Endothelial cell of umbilical vein (primary cell): Measurements from ENCODE around the gene MAML2. TPM values are rescaled to one million over a fixed set of nuclear protein-coding genes. Genes with fewer than 3 reads are reported as not detected.

Source experiments
- BruUV-seq: library from RNA; stranded (reverse); fragments of 400-500 nt; replicated peaks from 2 replicates; lab custom pipeline; 2021; lab: Mats Ljungman, UMichigan
- CTCF ChIA-PET: fragments of 300-600, 350-600 bp; sonication (Branson Sonifier 250); formaldehyde crosslinking; loops from one replicate; lab custom pipeline; 2021; ENCODE audit warnings: antibody characterized with exemption, inconsistent platforms; lab: Charles Lee
- POLR2A ChIA-PET: fragments of 300-600, 350-600 bp; sonication (Branson Sonifier 250); formaldehyde crosslinking; loops from one replicate; lab custom pipeline; 2021; ENCODE audit warnings: antibody characterized with exemption, inconsistent platforms; lab: Charles Lee
- DNase-seq: peaks from one replicate; pipeline ENCODE4 v3.0.0-alpha.2; 2011; ENCODE audit warnings: low read depth, low spot score
- FAIRE-seq: peaks from 2 replicates; lab custom pipeline; 2011; peaks lifted over from hg19 to GRCh38; lab: Jason Lieb, UNC
- H2AFZ ChIP-seq: 2 replicates; pipeline ENCODE4 v1.6.0; 2012; ENCODE audit warnings: low read depth, low read length, control low read depth, inconsistent platforms
- H3K27ac ChIP-seq: 2 replicates; pipeline ENCODE4 v1.5.1; 2011; ENCODE audit warnings: low read depth, mild to moderate bottlenecking, control low read depth, low read length, moderate library complexity; ENCODE audit not compliant: insufficient read depth
- H3K27me3 ChIP-seq, 2 experiments: 2 replicates each; pipeline versions ENCODE4 v1.6.0 to v1.6.1; 2011; ENCODE audit warnings: low read length in 2 of 2, mixed read lengths in 1 of 2; ENCODE audit not compliant: control insufficient read depth in 2 of 2, insufficient read depth in 2 of 2
- H3K36me3 ChIP-seq, 2 experiments: 2 replicates in 1 of 2; 3 replicates in 1 of 2; pipeline ENCODE4 v1.5.1; 2011; ENCODE audit warnings: low read length in 2 of 2, mild to moderate bottlenecking in 1 of 2, moderate library complexity in 1 of 2; ENCODE audit not compliant: control insufficient read depth in 2 of 2, insufficient read depth in 2 of 2; ENCODE audit errors: extremely low read depth in 1 of 2
- H3K4me1 ChIP-seq: 3 replicates; pipeline ENCODE4 v1.5.1; 2011; ENCODE audit warnings: mild to moderate bottlenecking, low read length; ENCODE audit not compliant: control insufficient read depth, insufficient read depth; ENCODE audit errors: extremely low read depth
- H3K4me2 ChIP-seq: 2 replicates; pipeline ENCODE4 v1.6.1; 2011; ENCODE audit warnings: low read length, control low read depth, mixed read lengths; ENCODE audit not compliant: insufficient read depth
- H3K4me3 ChIP-seq, 3 experiments: fragments of 200-600 bp in 1 of 3; sonication (generic), shearing (Covaris generic) in 1 of 3; replicated peaks in 1 of 3; 2 replicates each; pipeline ENCODE4 v1.5.1; 2011 to 2016; ENCODE audit warnings: control low read depth in 3 of 3, low read length in 3 of 3, mild to moderate bottlenecking in 2 of 3, inconsistent platforms in 1 of 3, low read depth in 1 of 3, moderate library complexity in 1 of 3; ENCODE audit not compliant: insufficient read depth in 1 of 3
- H3K79me2 ChIP-seq: 2 replicates; pipeline ENCODE4 v1.6.0; 2012; ENCODE audit warnings: low read length, inconsistent platforms; ENCODE audit not compliant: control insufficient read depth, insufficient read depth
- H3K9ac ChIP-seq: replicated peaks from 2 replicates; pipeline ENCODE3; 2011; ENCODE audit warnings: low read length, control low read depth; ENCODE audit not compliant: insufficient read depth; ENCODE audit errors: extremely low read depth
- H3K9me1 ChIP-seq: replicated peaks from 3 replicates; pipeline ENCODE4 v1.6.0; 2011; ENCODE audit warnings: mild to moderate bottlenecking, low read length; ENCODE audit not compliant: control insufficient read depth, insufficient read depth; ENCODE audit errors: extremely low read depth
- H3K9me3 ChIP-seq: replicated peaks from 2 replicates; pipeline ENCODE4 v1.5.1; 2012; ENCODE audit warnings: low read length, inconsistent platforms; ENCODE audit not compliant: control insufficient read depth, insufficient read depth
- H4K20me1 ChIP-seq: replicated peaks from 2 replicates; pipeline ENCODE3; 2011; ENCODE audit warnings: mild to moderate bottlenecking, low read length; ENCODE audit not compliant: control insufficient read depth, insufficient read depth; ENCODE audit errors: extremely low read depth
- FOS ChIP-seq: IDR thresholded peaks from 2 replicates; pipeline ENCODE4 v1.6.1; 2011; ENCODE audit warnings: mild to moderate bottlenecking, low read length, moderate library complexity, borderline replicate concordance; ENCODE audit not compliant: insufficient read depth
- GATA2 ChIP-seq: IDR thresholded peaks from 2 replicates; pipeline ENCODE4 v1.7.0; 2011; ENCODE audit warnings: low read depth, mild to moderate bottlenecking, moderate library complexity, mixed read lengths, low read length; ENCODE audit not compliant: insufficient read length, insufficient read depth
- MYC ChIP-seq: IDR thresholded peaks from one replicate; pipeline ENCODE4 v1.6.1; 2011; ENCODE audit warnings: mild to moderate bottlenecking, low read depth, low read length
- POLR2A ChIP-seq: IDR thresholded peaks from 2 replicates; pipeline ENCODE4 v1.6.1; 2012; ENCODE audit warnings: low read depth, mild to moderate bottlenecking, control low read depth, low read length
- POLR2AphosphoS5 ChIP-seq: IDR thresholded peaks from 2 replicates; pipeline ENCODE4 v1.6.1; 2012; ENCODE audit warnings: low read depth, mild to moderate bottlenecking, control low read depth, low read length, moderate library complexity; ENCODE audit not compliant: insufficient read depth
- dilution Hi-C: fragments of 300-500 bp; cut with MboI; formaldehyde crosslinking; loops from one replicate; pipeline ENCODE4 v1.15.0; 2019; ENCODE audit warnings: low sequenced_read_pairs; ENCODE audit not compliant: extremely low pct_ligation_motif_present
- intact Hi-C: fragments of 100-400 bp; cut with micrococcal nuclease; formaldehyde crosslinking; loops from one replicate; pipeline ENCODE4 v1.10.0; 2022
- polyA plus RNA-seq, 4 experiments: library from polyadenylated mRNA; depleted of rRNA in 3 of 4; stranded (reverse) in 3 of 4; unstranded in 1 of 4; fragments of >200 nt; gene quantifications; 2 replicates each; pipeline versions ENCODE4 v1.2.1 to v1.2.3, GENCODE V29; 2011 to 2012; ENCODE audit warnings: missing spikeins in 1 of 4
- total RNA-seq: library from RNA; stranded (reverse); gene quantifications from 2 replicates; pipeline ENCODE4 v1.2.3, GENCODE V29; 2021
- TF ChIP-seq, protein P1 (sequence below): IDR thresholded peaks from 2 replicates; pipeline ENCODE4 v1.6.1; 2011; ENCODE audit not compliant: insufficient read depth, insufficient read length
- TF ChIP-seq, protein P2 (sequence below), 2 donors: IDR thresholded peaks; 1 replicate in 1 of 2; 2 replicates in 1 of 2; pipeline ENCODE4 v1.5.1; 2011; ENCODE audit warnings: low read length in 2 of 2, mild to moderate bottlenecking in 2 of 2, moderate library complexity in 2 of 2, control low read depth in 1 of 2, inconsistent platforms in 1 of 2, low read depth in 1 of 2; ENCODE audit not compliant: insufficient read depth in 1 of 2; ENCODE audit errors: extremely low read depth in 1 of 2

Gene MAML2
- total and polyA plus RNA-seq, 2 donors (not counting 3 experiments of a cell fraction or from before 2014, with no cell fraction given): 12.4 to 16.8 TPM

DNA sequence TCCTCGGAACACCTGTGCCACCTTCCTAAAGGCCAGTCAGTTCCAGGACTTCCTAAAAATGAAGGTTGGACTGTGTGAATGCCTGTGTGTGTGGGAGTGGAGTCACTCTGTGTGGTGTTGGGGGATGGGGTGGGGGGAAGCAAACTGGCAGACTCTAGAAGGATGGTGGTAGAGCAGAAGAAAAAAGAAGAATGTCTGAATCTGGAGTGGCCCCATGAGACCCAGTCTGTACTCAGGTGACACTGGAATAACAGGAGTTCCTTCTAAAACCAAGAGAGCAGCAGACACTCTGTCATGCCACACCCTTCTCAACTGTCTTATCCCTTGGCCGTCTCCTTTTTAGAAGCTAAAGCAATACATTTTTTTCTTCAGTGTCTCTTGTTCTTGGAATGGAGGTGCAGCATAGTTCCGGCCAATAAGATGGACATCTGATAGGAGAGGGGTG lies 82.9 kb downstream of the MAML2 start:
- Histone ChIP-seq H3K4me3 (no peak overlapping the region), H3K4me1 (peaks cover 44% of the 10 kb centered on the region), H3K27me3 (no peaks in the 10 kb centered on the region), H3K9me3 (no peaks in the 10 kb centered on the region), H3K4me2 (no peak overlapping the region), H3K79me2 (peaks cover 2% of the 10 kb centered on the region), H3K27ac (no peak overlapping the region), H4K20me1 (no peaks in the 10 kb centered on the region), H3K9ac (no peak overlapping the region), H3K36me3 (no peaks in the 10 kb centered on the region), H3K9me1 (no peaks in the 10 kb centered on the region), H2AFZ (no peak overlapping the region)
- dilution Hi-C loops: no loop called here
- DNase-seq: no peak
- FAIRE-seq: no peak
- CTCF ChIA-PET: interaction anchor here (1.7 kb wide), 1 partner anchor 83 kb away, joined by 6 read pairs; the partner anchor contains the start of gene MAML2
- POLR2A ChIA-PET: no interaction called here
- BruUV-seq: no TSS peak
- TF ChIP-seq FOS: no peak
- TF ChIP-seq POLR2A: no peak
- TF ChIP-seq, protein P1, sequence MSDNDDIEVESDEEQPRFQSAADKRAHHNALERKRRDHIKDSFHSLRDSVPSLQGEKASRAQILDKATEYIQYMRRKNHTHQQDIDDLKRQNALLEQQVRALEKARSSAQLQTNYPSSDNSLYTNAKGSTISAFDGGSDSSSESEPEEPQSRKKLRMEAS: no peak
- no peak for TF ChIP-seq MYC
- TF ChIP-seq GATA2: no peak
- TF ChIP-seq POLR2AphosphoS5: no peak
- TF ChIP-seq, protein P2, sequence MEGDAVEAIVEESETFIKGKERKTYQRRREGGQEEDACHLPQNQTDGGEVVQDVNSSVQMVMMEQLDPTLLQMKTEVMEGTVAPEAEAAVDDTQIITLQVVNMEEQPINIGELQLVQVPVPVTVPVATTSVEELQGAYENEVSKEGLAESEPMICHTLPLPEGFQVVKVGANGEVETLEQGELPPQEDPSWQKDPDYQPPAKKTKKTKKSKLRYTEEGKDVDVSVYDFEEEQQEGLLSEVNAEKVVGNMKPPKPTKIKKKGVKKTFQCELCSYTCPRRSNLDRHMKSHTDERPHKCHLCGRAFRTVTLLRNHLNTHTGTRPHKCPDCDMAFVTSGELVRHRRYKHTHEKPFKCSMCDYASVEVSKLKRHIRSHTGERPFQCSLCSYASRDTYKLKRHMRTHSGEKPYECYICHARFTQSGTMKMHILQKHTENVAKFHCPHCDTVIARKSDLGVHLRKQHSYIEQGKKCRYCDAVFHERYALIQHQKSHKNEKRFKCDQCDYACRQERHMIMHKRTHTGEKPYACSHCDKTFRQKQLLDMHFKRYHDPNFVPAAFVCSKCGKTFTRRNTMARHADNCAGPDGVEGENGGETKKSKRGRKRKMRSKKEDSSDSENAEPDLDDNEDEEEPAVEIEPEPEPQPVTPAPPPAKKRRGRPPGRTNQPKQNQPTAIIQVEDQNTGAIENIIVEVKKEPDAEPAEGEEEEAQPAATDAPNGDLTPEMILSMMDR (IDR thresholded peaks at IDR 0.05; ENCODE audit: extremely low read depth in 1 of 2, insufficient read depth in 1 of 2, low read depth in 1 of 2, low read length in 2 of 2): no peak
- intact Hi-C loops: no loop called here
